WI38 (cell line): ENCODE data around the gene HS3ST6.
"Not testable (repeated sequence)": the region's sequence is repeated elsewhere in the genome, so short reads cannot be mapped to it uniquely, and the experiment has no call there.

Experiments
- H3K4me3 ChIP-seq: 2 replicates; pipeline ENCODE4 v1.5.1; 2011; ENCODE audit warnings: low read depth, mild to moderate bottlenecking, control low read depth, low read length
- CTCF ChIP-seq: IDR thresholded peaks from 2 replicates; pipeline ENCODE4 v1.5.1; 2012; ENCODE audit warnings: low read depth, mild to moderate bottlenecking, control low read depth, low read length

HS3ST6 gene

GRCh38 chr16:1877804-1878203, 40.4 kb downstream of the HS3ST6 start:
- H3K4me3 ChIP-seq, result no peak overlapping the region
- no peak for TF ChIP-seq CTCF

- no peak overlapping the region for H3K4me3 ChIP-seq
These were observed 41.1 kb downstream of the HS3ST6 start for GRCh38 chr16:1877089-1877488.

GRCh38 chr16:1876468-1876867, 41.7 kb downstream of the HS3ST6 start:
- TF ChIP-seq CTCF, result no peak
- H3K4me3 ChIP-seq, result no peak overlapping the region

More at GRCh38 chr16:1877089-1877488, 41.1 kb downstream of the HS3ST6 start:
- no peak for TF ChIP-seq CTCF

- not testable (repeated sequence) for H3K4me3 ChIP-seq
These were observed 42.1 kb downstream of the HS3ST6 start for GRCh38 chr16:1876066-1876465.

- H3K4me3 ChIP-seq, result no peak overlapping the region
- TF ChIP-seq CTCF, result no peak
These were observed 43.4 kb downstream of the HS3ST6 start for GRCh38 chr16:1874854-1875253.

- TF ChIP-seq CTCF, result no peak
- H3K4me3 ChIP-seq, result no peak within 1 kb of the TSS; the same call in 1 of the 2 replicates
These were observed 46.1 kb downstream of the HS3ST6 start, which contains the start of gene MEIOB for GRCh38 chr16:1871974-1872635. TSS of gene MEIOB (minus strand) at chr16:1872164. CDS start at chr16:1868175, 3,989 bp downstream.

GRCh38 chr16:1870365-1871082, 47.7 kb downstream of the HS3ST6 start:
- TF ChIP-seq CTCF, result no peak
- H3K4me3 ChIP-seq, result no peak overlapping the region
